GM12891 (cell line): ENCODE data around the gene DCAF16.

Experiments
- POLR2AphosphoS5 ChIP-seq: IDR thresholded peaks from 2 replicates; pipeline ENCODE4 v1.6.1; 2011; ENCODE audit warnings: low read depth, low read length, control low read depth
- SPI1 ChIP-seq: IDR thresholded peaks from 2 replicates; pipeline ENCODE4 v1.6.1; 2011; ENCODE audit warnings: low read depth, low read length, control low read depth

GRCh38 chr4:17758485-17758884 is 52.1 kb downstream of the DCAF16 start:
- no peak for TF ChIP-seq POLR2AphosphoS5
- TF ChIP-seq SPI1: no peak
